Measurements from ENCODE around the gene PMM2.

- TF ChIP-seq CTCF (IDR thresholded peaks at IDR 0.05; ENCODE audit: borderline replicate concordance, extremely low read depth, low read length, poor library complexity, severe bottlenecking), result no peak
- TF ChIP-seq EZH2 (IDR thresholded peaks at IDR 0.05; ENCODE audit: borderline replicate concordance, low read depth, low read length, severe bottlenecking), result no peak
Measured at GRCh38 chr16:8782673-8783072, 15.0 kb upstream of the PMM2 start.
